Putamen (tissue), 1 donor: ENCODE measurements around the gene ARHGAP6.

Experiments
- DNase-seq: peaks from one replicate; pipeline ENCODE4 v3.0.0-alpha.2; 2016; ENCODE audit warnings: low spot score

ARHGAP6 gene

DNA sequence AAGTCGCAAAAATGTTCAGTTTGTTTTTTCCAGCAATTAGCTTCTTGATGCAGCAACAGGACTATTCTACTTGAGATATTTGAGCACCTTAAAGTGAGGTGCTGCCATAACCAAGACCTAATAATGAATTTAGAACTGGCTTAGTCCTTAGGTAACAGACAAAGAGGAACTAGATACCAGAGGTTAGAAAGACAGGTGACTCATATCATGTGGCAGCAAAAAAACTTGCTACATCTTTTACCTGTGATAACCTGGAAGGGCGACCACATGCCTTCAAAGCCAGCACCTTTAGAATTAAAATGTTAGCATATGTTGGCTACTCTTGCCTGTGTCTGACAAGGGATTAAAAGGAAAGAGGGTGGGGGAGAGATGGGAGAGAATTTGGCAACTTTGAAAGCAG, 90.4 kb downstream of the ARHGAP6 start:
- no peak for DNase-seq

DNA sequence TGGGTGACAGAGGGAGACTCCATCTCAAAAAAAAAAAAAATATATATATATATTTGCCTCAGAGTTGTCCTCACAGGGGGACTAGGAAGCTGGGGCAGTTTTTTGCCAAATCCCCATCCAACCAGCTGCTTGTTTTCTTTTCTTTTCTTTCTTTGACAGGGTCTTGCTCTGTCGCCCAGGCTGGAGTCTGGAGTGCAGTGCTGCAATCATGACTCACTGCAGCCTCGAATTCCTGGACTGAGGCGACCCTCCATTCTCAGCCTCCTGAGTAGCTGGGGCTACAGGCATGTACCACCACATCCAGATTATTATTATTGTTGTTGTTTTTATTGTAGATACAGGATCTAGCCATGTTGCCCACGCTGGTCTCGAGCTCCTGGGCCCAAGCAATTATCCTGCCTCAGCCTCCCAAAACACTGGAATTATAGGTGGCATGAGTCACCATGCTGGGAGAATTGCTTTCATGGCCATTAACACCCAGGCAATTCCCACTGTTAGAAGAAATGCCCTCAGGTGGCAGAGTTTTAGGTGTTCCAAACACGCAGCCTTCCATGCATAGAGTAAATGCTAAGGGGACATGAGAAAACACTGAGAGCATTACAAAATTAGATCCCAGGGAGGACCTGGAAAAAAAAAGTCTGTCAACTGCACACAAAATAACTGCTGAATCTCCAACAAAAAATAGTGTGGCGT, 98.0 kb downstream of the ARHGAP6 start:
- DNase-seq: no peak

DNA sequence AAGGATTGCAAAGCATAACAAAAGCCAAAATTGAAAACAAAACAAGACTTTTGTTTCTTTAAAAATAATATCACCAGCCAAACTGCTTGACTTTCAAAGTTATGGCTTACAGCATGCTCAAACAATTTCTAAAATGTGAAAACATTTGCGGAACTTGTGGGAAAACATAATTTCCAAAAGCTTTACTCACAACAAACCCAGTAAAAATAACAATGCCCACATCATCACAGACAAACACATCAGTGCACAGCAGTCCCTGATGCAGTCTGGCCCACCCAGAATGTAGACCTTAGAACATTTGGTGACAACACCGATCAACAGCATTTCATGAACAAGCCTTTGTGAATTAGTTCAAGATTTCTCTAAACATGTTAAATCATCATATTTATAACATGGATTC, 98.9 kb downstream of the ARHGAP6 start:
- no peak for DNase-seq

DNA sequence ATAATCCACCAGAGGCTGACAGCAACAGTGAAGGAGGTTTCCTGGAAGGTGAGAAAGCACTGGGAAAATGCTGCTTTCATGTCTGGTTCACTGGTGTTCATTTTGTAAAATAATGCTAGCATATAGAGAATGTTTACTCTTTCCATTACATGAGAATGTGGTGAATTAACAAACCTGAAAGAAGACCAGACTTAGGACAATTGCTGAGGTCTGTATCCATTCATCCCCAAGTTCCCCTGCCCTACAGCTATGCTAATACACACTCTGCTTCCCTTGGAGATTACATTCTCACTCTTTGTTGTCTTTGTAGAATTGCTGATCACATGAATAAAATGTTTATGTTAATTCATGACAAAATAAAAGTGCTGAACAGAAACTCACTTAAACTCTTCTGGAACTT, 99.5 kb downstream of the ARHGAP6 start:
- DNase-seq: no peak

DNA sequence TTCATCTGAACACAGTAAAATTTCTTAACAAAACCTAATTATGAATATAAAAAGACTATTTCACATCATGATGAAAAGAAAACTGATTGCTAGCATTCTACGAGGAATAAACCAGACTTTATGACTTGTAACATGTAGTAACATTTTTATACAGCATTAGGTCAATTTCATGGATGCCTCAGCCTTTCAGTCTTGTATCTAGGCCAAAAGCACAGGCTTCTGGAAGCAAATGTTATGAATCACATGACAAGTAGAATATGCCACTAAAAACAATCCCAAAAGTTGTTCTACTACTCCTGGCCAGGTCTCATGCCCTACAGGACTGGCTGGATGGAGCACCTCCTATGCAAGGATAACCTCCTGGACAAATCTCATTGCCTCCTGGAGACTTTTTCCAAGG, 101.2 kb downstream of the ARHGAP6 start:
- DNase-seq: no peak

DNA sequence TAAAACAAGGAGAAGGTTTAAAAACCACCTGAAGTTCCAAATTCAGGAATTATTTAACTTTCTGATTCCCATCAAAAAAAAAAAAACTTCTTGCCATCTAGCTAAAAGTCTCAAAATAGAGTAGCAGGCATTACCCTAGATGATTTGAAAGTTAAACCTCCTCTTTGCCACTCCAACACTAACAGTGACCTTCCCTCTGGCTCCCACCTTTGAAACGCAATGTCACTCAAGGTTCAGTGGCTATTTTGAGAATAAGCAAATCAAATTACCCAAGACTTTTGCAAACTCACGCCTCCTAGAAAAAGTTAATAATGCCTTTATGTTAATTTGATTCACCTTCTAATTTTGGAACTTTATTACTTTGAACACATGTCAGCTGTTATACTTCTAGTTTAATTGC, 103.2 kb downstream of the ARHGAP6 start:
- no peak for DNase-seq

DNA sequence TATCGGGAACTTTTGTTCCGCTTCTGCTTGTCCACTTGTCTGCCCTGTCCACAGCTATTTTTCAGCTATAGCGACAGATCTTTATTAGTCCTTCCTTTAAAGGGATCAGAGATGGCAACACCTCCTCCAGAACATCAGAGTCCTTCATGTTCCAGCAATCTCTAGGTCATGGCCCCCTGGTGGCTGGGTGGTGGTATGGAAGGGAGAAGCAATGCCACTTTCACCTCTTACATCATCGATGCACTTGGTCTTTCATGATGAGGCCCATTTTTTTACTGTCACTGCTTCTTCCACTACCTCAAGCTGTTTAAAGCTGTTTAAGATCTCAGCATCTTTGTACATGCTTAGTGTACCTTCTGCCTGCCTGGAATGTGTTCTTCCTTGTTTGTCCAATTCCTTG, 106.7 kb downstream of the ARHGAP6 start:
- no peak for DNase-seq

DNA sequence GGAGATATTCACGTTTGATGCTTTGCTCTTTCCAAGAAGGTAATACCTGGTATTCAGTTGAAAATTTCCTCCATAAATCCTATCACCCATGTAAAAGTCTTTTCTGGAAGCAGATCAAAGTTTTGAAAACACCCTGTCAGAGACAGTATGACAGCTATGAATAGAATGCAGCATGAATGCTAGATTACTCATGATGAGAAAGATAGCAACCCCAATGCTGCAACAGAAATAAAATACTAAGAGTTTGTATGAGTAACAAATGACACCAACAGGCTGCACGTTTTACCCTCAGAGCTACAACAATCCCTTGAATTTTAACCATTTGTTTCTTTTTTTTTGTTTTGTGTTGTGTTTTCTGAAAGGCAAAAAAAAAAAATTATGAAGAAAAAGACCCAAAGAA, 108.6 kb downstream of the ARHGAP6 start:
- DNase-seq: no peak

DNA sequence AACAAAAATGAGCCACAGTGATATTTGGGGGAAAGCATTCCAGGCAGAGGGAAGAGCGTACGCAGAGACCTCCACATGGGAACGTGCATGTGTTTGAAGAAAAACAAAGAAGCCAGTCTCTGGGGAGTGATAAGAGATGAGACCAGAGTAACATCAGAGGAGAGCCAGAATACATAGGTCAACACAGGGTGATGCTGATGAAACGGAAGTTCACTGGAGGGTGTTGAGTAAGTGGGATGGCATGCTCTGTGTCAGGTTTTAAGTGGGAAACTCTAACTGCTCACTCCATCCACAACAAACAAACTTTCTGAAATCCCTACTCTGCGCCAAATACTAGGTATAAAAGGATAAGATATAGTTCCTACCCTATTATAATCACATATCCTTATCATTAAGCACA, 110.0 kb downstream of the ARHGAP6 start:
- no peak for DNase-seq

DNA sequence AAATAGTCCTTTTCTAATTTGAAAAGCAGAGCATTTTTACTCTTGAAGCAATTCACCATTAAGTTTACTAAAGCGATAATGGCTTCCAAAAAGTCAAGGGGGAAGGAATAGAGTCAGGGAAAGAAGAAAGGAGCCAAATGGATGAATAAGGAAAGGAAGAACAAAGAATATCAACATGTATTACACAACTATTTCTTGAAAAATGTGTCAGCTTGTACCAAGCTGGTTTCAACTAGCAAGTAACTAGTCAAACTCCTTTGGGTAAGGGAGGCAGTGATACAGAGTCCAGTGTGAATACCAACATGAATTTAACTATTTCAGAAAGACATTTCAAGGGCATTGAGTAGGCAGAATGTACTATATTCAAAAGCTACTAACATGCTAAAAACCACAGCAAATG, 112.1 kb downstream of the ARHGAP6 start:
- no peak for DNase-seq

DNA sequence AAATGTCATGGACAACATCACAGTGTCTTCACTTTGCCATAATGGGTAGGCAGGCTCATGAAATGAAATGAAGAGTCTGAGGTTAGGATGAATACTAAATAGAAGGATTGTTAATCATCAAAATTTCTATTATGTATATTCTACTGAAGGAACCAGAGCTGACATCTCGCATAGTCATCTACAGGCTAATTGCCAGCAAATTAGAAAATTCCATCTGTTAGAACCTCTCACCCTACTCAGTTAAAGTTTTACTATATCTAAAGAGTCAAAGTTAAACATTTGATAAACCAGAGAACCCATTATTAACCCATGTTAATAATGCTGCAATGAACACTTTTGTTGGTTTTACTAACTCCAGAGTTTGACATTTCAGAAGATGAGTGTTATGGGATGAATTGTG, 114.6 kb downstream of the ARHGAP6 start:
- DNase-seq: no peak

DNA sequence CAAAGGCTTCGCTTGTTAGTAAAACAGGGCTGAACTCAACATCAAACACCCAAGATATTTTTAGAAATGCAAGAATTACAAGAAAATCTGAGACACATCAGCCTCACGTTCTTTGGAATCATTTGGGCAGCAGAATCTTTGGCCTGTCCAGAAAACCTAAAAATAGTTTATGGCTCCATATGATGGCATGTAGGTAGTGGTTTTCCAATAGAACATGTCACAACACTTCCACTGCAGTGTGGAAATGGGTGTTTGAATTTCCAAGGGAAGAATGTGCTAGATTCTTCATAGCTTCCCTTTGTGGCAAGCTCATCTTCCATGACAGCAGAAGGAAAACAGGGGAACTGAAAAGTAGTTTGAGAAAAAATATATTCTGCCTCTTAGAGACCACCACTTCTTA, 118.8 kb downstream of the ARHGAP6 start:
- DNase-seq: no peak

DNA sequence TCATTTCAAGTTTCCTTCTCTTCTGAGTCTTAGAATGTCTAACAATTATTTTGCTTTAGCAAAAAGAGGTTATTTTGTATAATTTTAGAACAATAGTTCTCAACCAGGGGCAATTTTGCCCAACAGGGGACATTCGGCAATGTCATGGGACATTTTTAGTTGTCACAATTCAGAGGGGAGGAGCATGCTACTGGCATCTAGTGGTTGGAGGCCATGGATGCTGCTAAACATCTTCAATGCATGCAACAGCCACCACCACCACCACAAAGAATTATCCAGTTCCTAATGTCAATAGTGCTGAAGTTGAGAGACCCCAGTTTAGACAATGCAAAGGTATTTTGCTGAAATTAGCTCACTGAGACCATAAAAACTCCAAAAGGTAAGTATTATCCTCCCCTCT, 122.5 kb downstream of the ARHGAP6 start:
- DNase-seq: no peak

DNA sequence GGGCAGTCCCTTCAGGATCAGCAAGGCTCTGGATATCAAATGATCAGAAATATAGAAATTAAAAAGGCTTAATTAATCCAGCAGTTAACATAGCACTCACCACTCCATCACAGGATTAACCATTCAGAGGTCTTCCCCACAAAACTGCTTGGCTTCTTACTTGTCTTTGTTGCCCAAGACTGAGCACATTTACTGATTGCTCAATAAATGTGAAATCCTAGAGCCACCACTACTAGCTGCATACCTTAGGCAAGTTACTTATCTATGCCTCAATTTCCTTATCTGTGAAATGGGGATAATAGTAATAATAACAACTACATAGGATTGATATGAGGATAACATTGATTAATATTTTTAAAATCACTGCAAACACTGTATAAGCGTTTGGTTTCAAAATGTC, 124.2 kb downstream of the ARHGAP6 start:
- no peak for DNase-seq

DNA sequence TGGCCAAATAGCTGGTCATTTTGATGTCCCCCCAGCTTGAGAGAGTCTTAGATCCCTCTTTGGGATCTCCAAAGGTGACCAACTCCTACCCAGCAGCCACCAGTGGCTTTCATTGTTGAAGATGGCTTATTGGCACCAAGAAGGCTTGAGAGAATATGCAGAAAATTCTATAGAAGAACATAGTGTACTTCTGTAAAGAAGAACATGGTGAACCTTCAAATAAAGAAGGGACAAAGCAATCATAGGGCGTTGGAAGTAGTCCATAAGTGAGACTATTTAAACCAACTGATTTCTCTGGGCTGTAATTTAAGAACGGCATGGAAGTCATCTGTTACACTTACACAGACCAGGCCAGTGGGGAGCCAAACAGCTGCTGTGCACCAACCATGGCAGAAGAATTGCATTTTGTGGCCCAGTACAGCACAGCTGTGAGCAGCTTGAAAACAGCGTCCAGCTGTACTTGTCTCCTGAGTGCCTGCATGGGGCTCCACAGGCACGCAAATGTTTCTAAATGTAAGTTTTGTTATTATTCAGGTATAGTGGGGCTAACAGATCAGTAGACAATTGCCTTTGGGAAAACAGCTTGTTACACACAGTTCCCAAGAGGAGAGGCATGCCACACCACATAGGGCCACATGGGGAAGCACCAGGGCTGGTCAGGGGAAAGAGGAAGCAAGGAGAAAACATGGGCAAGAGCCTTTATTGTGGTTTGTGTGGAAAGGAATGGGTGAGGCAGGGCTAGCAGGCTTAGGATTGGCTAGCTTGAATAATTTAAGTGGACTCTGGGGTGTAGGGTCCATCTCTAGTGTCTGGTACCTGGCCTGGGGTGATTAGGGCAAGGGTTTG, 125.0 kb downstream of the ARHGAP6 start:
- no peak for DNase-seq

DNA sequence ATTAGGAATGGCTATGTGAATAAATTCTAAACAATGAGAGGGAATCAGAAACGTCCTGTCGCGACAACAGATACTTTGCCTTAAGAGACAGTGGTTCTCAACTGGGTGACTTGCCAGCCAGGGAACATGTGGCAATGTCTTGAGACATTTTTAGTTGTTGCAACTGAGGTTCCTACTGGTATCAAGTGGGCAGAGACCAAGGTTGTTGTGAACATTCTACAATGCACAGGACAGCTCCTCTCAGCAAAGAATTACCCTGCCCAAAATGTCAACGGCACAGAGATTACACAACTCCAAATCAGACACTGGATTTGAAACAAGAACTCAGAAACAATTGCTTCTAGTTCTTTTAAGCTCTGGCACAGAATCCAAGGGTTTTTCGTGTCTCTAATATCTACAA, 128.6 kb downstream of the ARHGAP6 start:
- no peak for DNase-seq

DNA sequence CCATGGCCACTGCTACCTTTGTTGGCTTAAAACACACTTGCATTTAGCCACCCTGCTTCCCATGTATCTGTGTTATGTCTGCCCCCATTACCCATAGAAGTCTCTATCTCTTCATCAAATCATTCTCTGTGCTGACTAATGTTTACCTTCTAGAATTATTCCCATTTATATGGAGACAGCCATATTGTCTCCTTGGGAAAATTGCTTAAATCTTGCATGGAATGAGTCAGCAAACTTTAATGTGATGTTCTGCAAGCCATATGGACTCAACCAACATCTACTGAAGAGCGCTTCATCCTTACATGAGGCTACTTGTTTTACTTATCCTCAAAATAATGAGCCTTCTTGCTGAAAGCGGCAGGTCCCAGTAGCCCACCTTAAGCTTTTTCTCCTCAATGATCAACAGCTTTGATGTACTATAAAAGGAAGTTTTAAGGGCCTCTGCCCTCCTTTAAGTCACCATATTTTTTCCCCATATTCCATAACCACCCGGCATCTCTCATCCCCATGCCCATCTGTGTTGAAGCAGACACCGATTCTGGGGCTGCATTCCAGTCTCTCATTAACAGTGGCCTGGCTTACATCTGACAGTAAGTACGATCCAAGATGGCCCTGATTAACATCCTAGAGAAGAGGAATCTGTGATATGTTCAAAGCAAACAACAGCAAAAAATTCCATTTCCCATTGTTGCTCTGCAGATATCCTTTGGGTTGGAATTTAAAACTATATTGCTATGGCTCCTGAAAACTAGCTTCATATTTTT, 130.4 kb downstream of the ARHGAP6 start:
- DNase-seq: no peak

DNA sequence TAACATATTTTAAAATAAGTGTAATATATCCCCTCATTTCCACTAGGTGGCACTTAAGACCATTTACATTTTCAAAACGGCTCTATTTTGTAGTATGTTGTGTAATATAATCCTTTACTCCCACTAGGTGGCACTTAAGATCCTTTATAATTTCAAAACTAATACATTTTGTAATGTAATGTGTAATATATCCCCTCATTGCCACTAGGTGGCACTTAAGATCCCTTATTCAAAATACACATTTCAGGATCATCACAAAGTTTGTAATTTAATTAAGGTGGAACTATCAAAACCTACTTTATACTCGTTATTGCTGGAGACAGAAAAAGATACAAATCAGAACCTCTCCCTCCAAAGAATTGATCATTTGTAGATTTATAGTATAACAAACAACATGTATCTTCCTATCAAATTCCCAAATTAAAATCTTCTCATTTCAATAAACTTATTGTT, 132.5 kb downstream of the ARHGAP6 start:
- DNase-seq: peak; percentile 49

DNA sequence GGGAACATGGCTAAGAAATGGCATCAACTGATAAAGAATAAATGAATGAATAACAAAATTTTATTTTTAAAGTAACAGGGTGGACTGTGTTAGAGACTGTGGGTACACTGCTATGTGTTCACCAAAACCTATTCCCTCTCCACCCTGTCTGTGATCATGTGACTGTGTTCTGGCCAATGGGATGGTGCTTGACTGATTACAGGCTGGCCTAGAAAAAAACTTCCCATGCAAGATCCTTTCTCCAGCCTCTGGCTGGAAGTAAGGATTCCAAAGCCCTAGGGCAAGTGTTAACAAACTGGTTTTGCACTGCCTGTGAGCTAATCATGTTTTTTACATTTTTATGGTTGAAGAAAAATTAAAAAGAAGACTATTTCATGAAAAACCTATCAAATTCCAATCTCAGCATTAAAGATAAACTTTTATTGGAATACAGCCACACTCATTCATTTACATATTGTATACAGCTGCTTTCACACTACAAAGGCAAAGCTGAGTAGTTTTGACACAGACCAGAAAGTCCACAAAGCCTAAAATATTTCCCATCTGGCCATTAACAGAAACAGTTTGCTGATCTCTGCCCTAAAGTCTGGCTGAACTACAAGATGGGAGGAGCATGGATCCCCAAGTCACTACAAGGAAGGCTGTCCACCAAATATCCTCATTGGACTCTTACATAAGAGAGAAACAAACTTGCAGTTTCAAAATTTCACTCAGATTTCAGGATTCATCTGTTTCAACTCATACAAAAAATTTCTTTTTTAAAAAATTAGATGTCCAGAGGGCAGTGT, 133.2 kb downstream of the ARHGAP6 start:
- DNase-seq: no peak

DNA sequence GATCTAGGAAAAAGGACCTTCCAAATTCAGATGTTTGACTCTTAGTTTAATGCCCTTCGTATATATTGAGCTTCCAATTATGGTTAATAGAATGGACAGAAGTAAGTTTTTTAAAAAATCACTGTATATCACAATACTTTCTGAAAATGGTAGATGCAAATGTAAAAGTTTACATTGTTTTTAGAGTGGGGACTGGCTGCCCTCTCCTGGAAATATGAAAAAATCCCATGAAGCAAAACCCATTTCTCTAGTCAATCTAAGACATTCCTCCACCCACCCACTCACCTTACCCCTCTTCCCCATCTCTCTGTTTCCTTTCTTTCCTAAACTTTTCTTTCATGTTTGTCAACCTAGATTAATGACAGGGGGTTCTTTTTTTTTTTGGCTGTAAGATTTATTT, 134.5 kb downstream of the ARHGAP6 start:
- no peak for DNase-seq

DNA sequence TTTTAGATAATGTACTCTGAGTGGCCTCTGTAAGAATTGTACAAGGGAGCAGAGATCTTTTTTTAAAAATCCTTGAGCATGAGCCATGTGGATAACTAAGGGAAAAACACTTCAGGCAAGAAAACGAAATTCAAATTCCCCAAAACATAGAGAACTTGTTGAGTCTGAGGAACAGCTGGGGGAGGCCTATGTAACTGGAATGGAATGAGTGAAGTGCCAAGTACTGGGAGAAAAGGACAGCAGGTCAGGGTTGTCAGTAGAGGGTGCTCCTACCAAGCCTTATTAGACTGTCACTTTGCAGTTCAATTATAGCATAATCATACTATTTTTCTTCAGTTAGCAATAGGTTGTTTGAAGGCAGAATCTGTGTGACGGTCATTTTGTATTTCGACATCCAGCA, 135.1 kb downstream of the ARHGAP6 start:
- no peak for DNase-seq

DNA sequence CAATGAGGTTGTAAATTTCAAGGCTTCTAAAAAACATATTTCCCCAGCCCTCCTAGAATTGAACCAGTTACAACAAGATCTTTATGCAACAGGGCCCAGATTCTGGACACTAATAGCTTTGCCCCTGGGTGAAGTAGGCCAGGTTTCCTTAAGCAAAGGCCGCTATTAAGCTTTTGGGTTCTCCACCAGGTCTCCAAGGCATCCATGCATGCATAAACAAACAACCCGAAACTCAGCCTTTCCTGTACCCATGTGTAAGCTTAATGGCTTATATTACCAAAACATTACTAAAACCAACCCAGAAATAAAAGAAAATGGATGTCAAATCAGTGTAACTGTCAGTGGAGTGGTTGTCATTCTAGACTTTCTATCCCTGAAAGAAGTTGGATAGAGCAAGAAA, 137.1 kb downstream of the ARHGAP6 start:
- DNase-seq: no peak
